SK-N-MC (cell line): ENCODE measurements around the gene NEDD8.
A peak's percentile ranks its signal among the peaks of the same experiment; 100 is the strongest.

Experiments used
- EZH2 ChIP-seq: fragments of 200-600 bp; sonication (generic); IDR thresholded peaks from one replicate; pipeline ENCODE4 v1.6.1; 2017; ENCODE audit warnings: antibody characterized with exemption
- FOXP2 ChIP-seq: optimal IDR thresholded peaks from 2 replicates; pipeline ENCODE3; 2011; ENCODE audit warnings: mild to moderate bottlenecking, moderate library complexity; ENCODE audit not compliant: insufficient read depth; ENCODE audit errors: extremely low read length, control extremely low read depth
- POLR2AphosphoS5 ChIP-seq: IDR thresholded peaks from 2 replicates; pipeline ENCODE4 v1.6.1; 2012; ENCODE audit warnings: mild to moderate bottlenecking, low read depth, low read length, borderline replicate concordance

- TF ChIP-seq EZH2 (no peak), POLR2AphosphoS5 (peak; percentile 83), FOXP2 (peak; percentile 2)
Measured at GRCh38 chr14:24232645-24233537, 724 bp upstream of the NEDD8 start, which contains the start of gene GMPR2.
